Fibroblast of lung (primary cell): ENCODE measurements around the gene ELP2. TPM values are rescaled to one million over a fixed set of nuclear protein-coding genes. Genes with fewer than 3 reads are reported as not detected.

Experiments used
- DNase-seq, 2 donors: peaks; one replicate each; pipeline versions ENCODE4 v3.0.0 to v3.0.0-alpha.2; 2010; ENCODE audit warnings: low read depth in 2 of 2
- H2AFZ ChIP-seq: 2 replicates; pipeline ENCODE4 v1.5.1; 2012; ENCODE audit warnings: low read length, control low read depth, inconsistent platforms
- H3K27ac ChIP-seq: 2 replicates; pipeline ENCODE4 v1.5.1; 2011; ENCODE audit warnings: low read length, control low read depth; ENCODE audit not compliant: insufficient read depth
- H3K27me3 ChIP-seq: 2 replicates; pipeline ENCODE4 v1.5.1; 2011; ENCODE audit warnings: mild to moderate bottlenecking, low read length; ENCODE audit not compliant: control insufficient read depth, insufficient read depth
- H3K36me3 ChIP-seq: 2 replicates; pipeline ENCODE4 v1.5.1; 2011; ENCODE audit warnings: low read length; ENCODE audit not compliant: control insufficient read depth, insufficient read depth
- H3K4me1 ChIP-seq: 2 replicates; pipeline ENCODE4 v1.5.1; 2011; ENCODE audit warnings: low read length; ENCODE audit not compliant: control insufficient read depth, insufficient read depth; ENCODE audit errors: extremely low read depth
- H3K4me2 ChIP-seq: 2 replicates; pipeline ENCODE4 v1.5.1; 2011; ENCODE audit warnings: low read length, control low read depth; ENCODE audit not compliant: insufficient read depth; ENCODE audit errors: extremely low read depth
- H3K4me3 ChIP-seq, 4 experiments: fragments of 200-600 bp in 1 of 4; sonication (generic) in 1 of 4; replicated peaks in 1 of 4; 2 replicates each; pipeline ENCODE4 v1.5.1; 2011 to 2016; ENCODE audit warnings: low read length in 4 of 4, low read depth in 3 of 4, mild to moderate bottlenecking in 3 of 4, control low read depth in 2 of 4, inconsistent platforms in 1 of 4, mixed read lengths in 1 of 4; ENCODE audit not compliant: insufficient read depth in 1 of 4; ENCODE audit errors: control extremely low read depth in 1 of 4
- H3K79me2 ChIP-seq: 2 replicates; pipeline ENCODE4 v1.5.1; 2012; ENCODE audit warnings: mild to moderate bottlenecking, low read length, inconsistent platforms; ENCODE audit not compliant: control insufficient read depth, insufficient read depth
- H3K9ac ChIP-seq: 2 replicates; pipeline ENCODE4 v1.5.1; 2011; ENCODE audit warnings: mild to moderate bottlenecking, low read length, control low read depth; ENCODE audit not compliant: insufficient read depth
- H3K9me3 ChIP-seq: 2 replicates; pipeline ENCODE4 v1.5.1; 2012; ENCODE audit warnings: low read depth, low read length; ENCODE audit not compliant: control insufficient read depth, insufficient read depth
- H4K20me1 ChIP-seq: 2 replicates; pipeline ENCODE4 v1.5.1; 2011; ENCODE audit warnings: low read length; ENCODE audit not compliant: control insufficient read depth, insufficient read depth; ENCODE audit errors: extremely low read depth
- EZH2 ChIP-seq: IDR thresholded peaks from 2 replicates; pipeline ENCODE4 v1.5.1; 2012; ENCODE audit warnings: low read length, control low read depth, mild to moderate bottlenecking; ENCODE audit errors: missing control alignments
- polyA plus RNA-seq, 2 donors: library from polyadenylated mRNA; depleted of rRNA in 1 of 2; stranded (reverse) in 1 of 2; unstranded in 1 of 2; fragments of >200 nt; gene quantifications; 2 replicates each; pipeline ENCODE4 v1.2.1, GENCODE V29; 2011 to 2012; ENCODE audit warnings: missing spikeins in 1 of 2
- total RNA-seq: library from RNA; depleted of rRNA; stranded (reverse); fragments of >200 nt; gene quantifications from 2 replicates; pipeline ENCODE4 v1.2.1, GENCODE V29; 2014
- TF ChIP-seq, protein P1 (sequence below), 2 donors: IDR thresholded peaks in 1 of 2; conservative IDR thresholded peaks in 1 of 2; 1 replicate in 1 of 2; 2 replicates in 1 of 2; pipeline ENCODE4 v1.5.1; 2011 to 2012; ENCODE audit warnings: low read length in 2 of 2, control low read depth in 1 of 2, inconsistent platforms in 1 of 2, low read depth in 1 of 2, mild to moderate bottlenecking in 1 of 2

The ELP2 gene
- total and polyA plus RNA-seq, 2 donors (not counting 1 experiment from before 2014, with no cell fraction given): 96.6 to 309 TPM

DNA sequence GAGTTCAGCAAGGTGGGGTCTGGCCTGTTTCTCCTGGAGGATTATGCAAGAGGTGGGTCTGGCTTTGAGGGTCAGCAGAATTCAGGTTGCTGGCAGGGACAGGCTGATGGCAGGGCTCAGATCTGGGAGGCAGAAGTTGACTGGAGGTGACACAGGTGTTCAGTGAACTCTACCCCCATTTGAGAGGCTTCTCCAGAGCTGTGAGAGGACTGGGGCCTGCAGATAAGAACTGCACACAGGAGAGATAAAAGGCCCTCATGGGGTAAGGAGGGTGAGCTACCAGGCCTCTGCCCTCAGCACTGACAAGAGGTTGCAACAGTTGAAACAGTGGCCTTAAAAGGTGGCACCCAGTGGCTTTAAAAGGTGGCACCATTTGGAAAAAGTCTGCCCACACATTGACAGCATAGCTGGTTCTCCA lies 70.7 kb downstream of the ELP2 start:
- no peaks in the 10 kb centered on the region for H3K4me1 ChIP-seq
- no peak overlapping the region for H3K4me2 ChIP-seq
- no peak for TF ChIP-seq EZH2
- TF ChIP-seq, protein P1, sequence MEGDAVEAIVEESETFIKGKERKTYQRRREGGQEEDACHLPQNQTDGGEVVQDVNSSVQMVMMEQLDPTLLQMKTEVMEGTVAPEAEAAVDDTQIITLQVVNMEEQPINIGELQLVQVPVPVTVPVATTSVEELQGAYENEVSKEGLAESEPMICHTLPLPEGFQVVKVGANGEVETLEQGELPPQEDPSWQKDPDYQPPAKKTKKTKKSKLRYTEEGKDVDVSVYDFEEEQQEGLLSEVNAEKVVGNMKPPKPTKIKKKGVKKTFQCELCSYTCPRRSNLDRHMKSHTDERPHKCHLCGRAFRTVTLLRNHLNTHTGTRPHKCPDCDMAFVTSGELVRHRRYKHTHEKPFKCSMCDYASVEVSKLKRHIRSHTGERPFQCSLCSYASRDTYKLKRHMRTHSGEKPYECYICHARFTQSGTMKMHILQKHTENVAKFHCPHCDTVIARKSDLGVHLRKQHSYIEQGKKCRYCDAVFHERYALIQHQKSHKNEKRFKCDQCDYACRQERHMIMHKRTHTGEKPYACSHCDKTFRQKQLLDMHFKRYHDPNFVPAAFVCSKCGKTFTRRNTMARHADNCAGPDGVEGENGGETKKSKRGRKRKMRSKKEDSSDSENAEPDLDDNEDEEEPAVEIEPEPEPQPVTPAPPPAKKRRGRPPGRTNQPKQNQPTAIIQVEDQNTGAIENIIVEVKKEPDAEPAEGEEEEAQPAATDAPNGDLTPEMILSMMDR (conservative IDR thresholded peaks at IDR 0.05 in 1 of 2, IDR thresholded peaks at IDR 0.05 in 1 of 2; ENCODE audit: low read depth in 1 of 2, low read length in 2 of 2): no peak
- H3K36me3 ChIP-seq: no peaks in the 10 kb centered on the region
- H3K4me3 ChIP-seq: no peak overlapping the region
- H4K20me1 ChIP-seq: no peaks in the 10 kb centered on the region
- DNase-seq: no peak
- no peaks in the 10 kb centered on the region for H3K79me2 ChIP-seq
- no peaks in the 10 kb centered on the region for H3K9me3 ChIP-seq
- H2AFZ ChIP-seq: no peak overlapping the region
- no peak overlapping the region for H3K9ac ChIP-seq
- no peaks in the 10 kb centered on the region for H3K27me3 ChIP-seq
- no peak overlapping the region for H3K27ac ChIP-seq

DNA sequence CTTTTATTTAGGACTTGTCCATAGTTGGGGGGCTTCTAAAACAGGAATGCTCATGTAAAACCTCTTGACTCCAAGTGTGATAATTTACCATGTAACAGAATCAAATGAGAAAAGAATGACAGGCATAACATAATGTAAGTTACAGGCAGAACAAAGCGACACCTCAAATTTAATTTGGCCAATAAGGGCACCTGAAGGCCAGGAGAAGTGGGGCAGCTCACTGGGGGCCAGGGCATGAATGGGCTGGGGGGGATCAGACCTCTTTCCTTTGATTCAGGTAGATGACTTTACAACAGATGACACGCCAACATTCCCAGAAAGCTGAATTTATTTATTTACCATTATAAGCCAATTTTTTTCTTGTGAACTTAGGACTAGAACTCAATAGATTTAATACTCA lies 72.1 kb downstream of the ELP2 start:
- H2AFZ ChIP-seq: no peak overlapping the region
- H3K36me3 ChIP-seq: no peaks in the 10 kb centered on the region
- H3K27ac ChIP-seq: no peak overlapping the region
- no peaks in the 10 kb centered on the region for H4K20me1 ChIP-seq
- no peak overlapping the region for H3K4me2 ChIP-seq
- H3K4me1 ChIP-seq: no peaks in the 10 kb centered on the region
- H3K4me3 ChIP-seq: no peak overlapping the region
- TF ChIP-seq, protein P1 (conservative IDR thresholded peaks at IDR 0.05 in 1 of 2, IDR thresholded peaks at IDR 0.05 in 1 of 2; ENCODE audit: low read depth in 1 of 2, low read length in 2 of 2): no peak
- no peak for TF ChIP-seq EZH2
- no peak for DNase-seq
- no peak overlapping the region for H3K9ac ChIP-seq
- H3K27me3 ChIP-seq: no peaks in the 10 kb centered on the region
- no peaks in the 10 kb centered on the region for H3K9me3 ChIP-seq
- H3K79me2 ChIP-seq: no peaks in the 10 kb centered on the region

DNA sequence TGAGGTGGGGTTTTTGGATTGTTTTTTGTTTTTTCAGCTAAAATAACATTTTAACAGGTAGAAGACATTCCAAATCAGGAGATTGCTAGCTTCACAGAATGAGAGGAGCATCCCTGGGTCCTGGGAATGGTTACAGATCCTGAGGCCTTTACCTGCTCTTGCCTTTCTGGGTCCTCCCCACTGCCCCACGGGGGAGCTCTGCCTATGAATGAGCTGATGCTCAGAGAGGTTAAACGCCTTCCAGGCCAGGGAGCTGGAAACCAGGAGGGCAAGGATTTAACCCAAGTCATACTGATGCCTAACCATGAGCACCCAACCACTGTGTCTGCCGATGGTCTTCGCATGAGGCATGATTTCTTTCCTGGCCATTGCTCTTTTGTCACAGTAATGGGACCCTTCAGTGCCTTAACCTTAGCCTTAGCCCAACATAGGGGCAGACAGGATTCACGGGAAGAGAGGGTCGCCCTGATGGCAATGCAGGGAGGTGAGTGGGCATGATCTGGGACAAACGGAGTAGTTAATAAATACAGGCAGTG lies 73.7 kb downstream of the ELP2 start:
- Histone ChIP-seq H3K27me3 (no peaks in the 10 kb centered on the region), H3K4me2 (no peak overlapping the region), H3K9me3 (no peaks in the 10 kb centered on the region), H3K79me2 (no peaks in the 10 kb centered on the region), H4K20me1 (no peaks in the 10 kb centered on the region), H3K4me1 (no peaks in the 10 kb centered on the region), H3K27ac (no peak overlapping the region), H3K36me3 (no peaks in the 10 kb centered on the region), H3K9ac (no peak overlapping the region), H3K4me3 (no peak overlapping the region), H2AFZ (no peak overlapping the region)
- TF ChIP-seq EZH2: no peak
- TF ChIP-seq, protein P1 (conservative IDR thresholded peaks at IDR 0.05 in 1 of 2, IDR thresholded peaks at IDR 0.05 in 1 of 2; ENCODE audit: low read depth in 1 of 2, low read length in 2 of 2): no peak
- DNase-seq: no peak
